Prostate gland (tissue), 2 donors: ENCODE results near the gene APOBEC4.

Experiments used
- POLR2A ChIP-seq: fragments of 450-650 bp; IDR thresholded peaks from one replicate; pipeline ENCODE4 v1.6.1; 2016; ENCODE audit warnings: antibody characterized with exemption, mild to moderate bottlenecking
- POLR2AphosphoS5 ChIP-seq: sonication (generic); formaldehyde crosslinking; IDR thresholded peaks from one replicate; pipeline ENCODE4 v1.6.1; 2017; ENCODE audit warnings: antibody characterized with exemption
- TF ChIP-seq, protein P1 (sequence below), 4 experiments: fragments of 200-600 bp in 2 of 4; fragments of 450-650 bp in 2 of 4; sonication (generic) in 2 of 4; IDR thresholded peaks; 1 replicate in 3 of 4; 2 replicates in 1 of 4; pipeline ENCODE4 v1.5.1; 2016 to 2019; ENCODE audit warnings: antibody characterized with exemption in 4 of 4, mild to moderate bottlenecking in 2 of 4, moderate library complexity in 2 of 4

- TF ChIP-seq POLR2AphosphoS5 (no peak), POLR2A (no peak)
- TF ChIP-seq, protein P1, sequence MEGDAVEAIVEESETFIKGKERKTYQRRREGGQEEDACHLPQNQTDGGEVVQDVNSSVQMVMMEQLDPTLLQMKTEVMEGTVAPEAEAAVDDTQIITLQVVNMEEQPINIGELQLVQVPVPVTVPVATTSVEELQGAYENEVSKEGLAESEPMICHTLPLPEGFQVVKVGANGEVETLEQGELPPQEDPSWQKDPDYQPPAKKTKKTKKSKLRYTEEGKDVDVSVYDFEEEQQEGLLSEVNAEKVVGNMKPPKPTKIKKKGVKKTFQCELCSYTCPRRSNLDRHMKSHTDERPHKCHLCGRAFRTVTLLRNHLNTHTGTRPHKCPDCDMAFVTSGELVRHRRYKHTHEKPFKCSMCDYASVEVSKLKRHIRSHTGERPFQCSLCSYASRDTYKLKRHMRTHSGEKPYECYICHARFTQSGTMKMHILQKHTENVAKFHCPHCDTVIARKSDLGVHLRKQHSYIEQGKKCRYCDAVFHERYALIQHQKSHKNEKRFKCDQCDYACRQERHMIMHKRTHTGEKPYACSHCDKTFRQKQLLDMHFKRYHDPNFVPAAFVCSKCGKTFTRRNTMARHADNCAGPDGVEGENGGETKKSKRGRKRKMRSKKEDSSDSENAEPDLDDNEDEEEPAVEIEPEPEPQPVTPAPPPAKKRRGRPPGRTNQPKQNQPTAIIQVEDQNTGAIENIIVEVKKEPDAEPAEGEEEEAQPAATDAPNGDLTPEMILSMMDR (IDR thresholded peaks at IDR 0.05), result no peak
Observed at GRCh38 chr1:183670169-183670568, 17.1 kb upstream of the APOBEC4 start.
